ENCODE data around the gene IRS2.

IRS2 gene

GRCh38 chr13:109783815-109784589 lies 2.4 kb downstream of the IRS2 start:
- peak overlapping the region; percentile 65 for H3K4me3 ChIP-seq (ENCODE audit: low read depth, low read length)
- no peak for TF ChIP-seq CTCF (conservative IDR thresholded peaks at IDR 0.05; ENCODE audit: low read depth, low read length)
- DNase-seq (ENCODE audit: low read depth), result no peak

GRCh38 chr13:109783447-109783814 lies 3.0 kb downstream of the IRS2 start:
- peak overlapping the region; percentile 65 for H3K4me3 ChIP-seq (ENCODE audit: low read depth, low read length)
- no peak for TF ChIP-seq CTCF (conservative IDR thresholded peaks at IDR 0.05; ENCODE audit: low read depth, low read length)

GRCh38 chr13:109782823-109783431 lies 3.5 kb downstream of the IRS2 start:
- no peak for TF ChIP-seq CTCF (conservative IDR thresholded peaks at IDR 0.05; ENCODE audit: low read depth, low read length)
- peak overlapping the region; percentile 65 for H3K4me3 ChIP-seq (ENCODE audit: low read depth, low read length)

More at GRCh38 chr13:109783447-109783814, 3.0 kb downstream of the IRS2 start:
- DNase-seq (ENCODE audit: low read depth), result no peak

GRCh38 chr13:109782066-109782822 lies 4.1 kb downstream of the IRS2 start:
- no peak for DNase-seq (ENCODE audit: low read depth)
- peak overlapping the region; percentile 69 for H3K4me3 ChIP-seq (ENCODE audit: low read depth, low read length)
- no peak for TF ChIP-seq CTCF (conservative IDR thresholded peaks at IDR 0.05; ENCODE audit: low read depth, low read length)

More at GRCh38 chr13:109782823-109783431, 3.5 kb downstream of the IRS2 start:
- DNase-seq (ENCODE audit: low read depth), result no peak

- no peak for TF ChIP-seq CTCF (conservative IDR thresholded peaks at IDR 0.05; ENCODE audit: low read depth, low read length)
- peak overlapping the region; percentile 69 for H3K4me3 ChIP-seq (ENCODE audit: low read depth, low read length)
- DNase-seq (ENCODE audit: low read depth), result no peak
These were observed 4.9 kb downstream of the IRS2 start for GRCh38 chr13:109781384-109782065.

GRCh38 chr13:109780845-109781383 lies 5.5 kb downstream of the IRS2 start:
- no peak for DNase-seq (ENCODE audit: low read depth)
- peak overlapping the region; percentile 69 for H3K4me3 ChIP-seq (ENCODE audit: low read depth, low read length)
- TF ChIP-seq CTCF (conservative IDR thresholded peaks at IDR 0.05; ENCODE audit: low read depth, low read length), result no peak
